ENCODE data around the gene PRKRIP1. TPM values are rescaled to one million over a fixed set of nuclear protein-coding genes. Genes with fewer than 3 reads are reported as not detected.

PRKRIP1 gene
- polyA plus RNA-seq, 3 donors = 6.6 to 27.0 (median 7.4) TPM

- Histone ChIP-seq H4K20me1 (ENCODE audit: insufficient read depth, low read length) (peaks cover 6% of the 10 kb centered on the region), H3K79me2 (ENCODE audit: insufficient read depth, low read length) (no peaks in the 10 kb centered on the region), H3K9ac (ENCODE audit: insufficient read depth, low read length, poor library complexity, severe bottlenecking) (no peak overlapping the region), H3K9me3 (replicated peaks in 1 of 2; ENCODE audit: control insufficient read depth in 1 of 2, insufficient read depth in 1 of 2, low read length in 2 of 2) (no peaks in the 10 kb centered on the region), H3K27ac (ENCODE audit: low read depth in 1 of 2, low read length in 2 of 2) (no peak overlapping the region), H2AFZ (ENCODE audit: insufficient read depth, low read depth, low read length, poor library complexity, severe bottlenecking) (no peak overlapping the region), H3K36me3 (replicated peaks in 1 of 2; ENCODE audit: control insufficient read depth in 1 of 2, insufficient read depth in 2 of 2, low read length in 2 of 2) (peaks cover 7 to 33% of the 10 kb centered on the region in 2 donors), H3K4me1 (ENCODE audit: control insufficient read depth in 1 of 2, insufficient read depth in 2 of 2, low read length in 2 of 2) (peaks cover 7% of the 10 kb centered on the region in 2 donors), H3K4me3 (replicated peaks in 1 of 3; ENCODE audit: low read depth in 2 of 3, low read length in 3 of 3) (no peak overlapping the region), H3K27me3 (ENCODE audit: control insufficient read depth in 2 of 2, insufficient read depth in 2 of 2, low read length in 2 of 2) (no peaks in the 10 kb centered on the region), H3K4me2 (replicated peaks; ENCODE audit: extremely low read depth, low read length, poor library complexity, severe bottlenecking) (no peak overlapping the region)
- Mint-ChIP-seq H3K27ac (no peak overlapping the region), H3K4me1 (peaks cover 6% of the 10 kb centered on the region), H3K4me3 (no peak overlapping the region), H3K27me3 (ENCODE audit: low read depth in 3 of 3) (peaks cover 0 to 4% (median 0%) of the 10 kb centered on the region in 3 donors), H3K36me3 (peaks cover 26 to 42% of the 10 kb centered on the region in 2 donors), H3K9me3 (no peaks in the 10 kb centered on the region)
- intact Hi-C loops (cut with micrococcal nuclease) = loop anchor here (1.0 to 10.0 kb wide), 3 partner anchors 112 to 846 kb away; no protein-coding TSS in a partner anchor
- TF ChIP-seq, protein P1, sequence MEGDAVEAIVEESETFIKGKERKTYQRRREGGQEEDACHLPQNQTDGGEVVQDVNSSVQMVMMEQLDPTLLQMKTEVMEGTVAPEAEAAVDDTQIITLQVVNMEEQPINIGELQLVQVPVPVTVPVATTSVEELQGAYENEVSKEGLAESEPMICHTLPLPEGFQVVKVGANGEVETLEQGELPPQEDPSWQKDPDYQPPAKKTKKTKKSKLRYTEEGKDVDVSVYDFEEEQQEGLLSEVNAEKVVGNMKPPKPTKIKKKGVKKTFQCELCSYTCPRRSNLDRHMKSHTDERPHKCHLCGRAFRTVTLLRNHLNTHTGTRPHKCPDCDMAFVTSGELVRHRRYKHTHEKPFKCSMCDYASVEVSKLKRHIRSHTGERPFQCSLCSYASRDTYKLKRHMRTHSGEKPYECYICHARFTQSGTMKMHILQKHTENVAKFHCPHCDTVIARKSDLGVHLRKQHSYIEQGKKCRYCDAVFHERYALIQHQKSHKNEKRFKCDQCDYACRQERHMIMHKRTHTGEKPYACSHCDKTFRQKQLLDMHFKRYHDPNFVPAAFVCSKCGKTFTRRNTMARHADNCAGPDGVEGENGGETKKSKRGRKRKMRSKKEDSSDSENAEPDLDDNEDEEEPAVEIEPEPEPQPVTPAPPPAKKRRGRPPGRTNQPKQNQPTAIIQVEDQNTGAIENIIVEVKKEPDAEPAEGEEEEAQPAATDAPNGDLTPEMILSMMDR (IDR thresholded peaks at IDR 0.05) = peak; percentile 92
- peak; percentile 60 to 71 (median 68) for DNase-seq
- WGBS (ENCODE audit: insufficient coverage) = 69% methylated on average over 6 of the region's 12 CpGs
Measured at GRCh38 chr7:102390697-102391484, 5.3 kb upstream of the PRKRIP1 start.

DNA sequence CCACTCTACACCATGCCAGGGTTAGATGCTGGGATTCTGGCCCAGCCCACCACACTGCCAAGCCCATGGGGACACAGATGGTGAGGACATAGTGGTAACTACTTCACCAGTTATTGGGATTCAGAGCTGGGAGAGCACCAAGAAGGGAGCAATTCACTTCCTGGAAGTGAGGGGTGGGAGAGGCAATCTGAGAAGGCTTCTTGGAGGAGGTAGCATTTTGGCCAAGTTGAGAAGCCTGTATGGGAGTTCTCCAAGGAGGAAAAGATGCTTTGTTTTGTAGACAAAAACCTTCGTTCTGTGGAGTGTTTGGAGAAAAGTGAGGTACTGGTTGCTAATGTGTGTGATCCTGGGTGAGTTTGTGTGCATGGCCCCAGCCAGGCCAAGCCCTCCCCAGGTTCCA lies 3.8 kb upstream of the PRKRIP1 start:
- H3K9me3 Mint-ChIP-seq = no peaks in the 10 kb centered on the region
- TF ChIP-seq, protein P1 (IDR thresholded peaks at IDR 0.05) = no peak
- intact Hi-C loops (cut with micrococcal nuclease) = loop anchor here in 1 of 2 donors (10.0 kb wide), 1 partner anchor 848 kb away; no protein-coding TSS in a partner anchor

More for the DNA sequence above, 3.8 kb upstream of the PRKRIP1 start:
- Histone ChIP-seq H3K27me3 (ENCODE audit: control insufficient read depth in 2 of 2, insufficient read depth in 2 of 2, low read length in 2 of 2) (no peaks in the 10 kb centered on the region), H3K9me3 (replicated peaks in 1 of 2; ENCODE audit: control insufficient read depth in 1 of 2, insufficient read depth in 1 of 2, low read length in 2 of 2) (no peaks in the 10 kb centered on the region), H3K79me2 (ENCODE audit: insufficient read depth, low read length) (peaks cover 11% of the 10 kb centered on the region), H2AFZ (ENCODE audit: insufficient read depth, low read depth, low read length, poor library complexity, severe bottlenecking) (no peak overlapping the region), H3K4me2 (replicated peaks; ENCODE audit: extremely low read depth, low read length, poor library complexity, severe bottlenecking) (no peak overlapping the region), H3K4me3 (replicated peaks in 1 of 3; ENCODE audit: low read depth in 2 of 3, low read length in 3 of 3) (no peak overlapping the region), H4K20me1 (ENCODE audit: insufficient read depth, low read length) (peaks cover 6% of the 10 kb centered on the region), H3K36me3 (replicated peaks in 1 of 2; ENCODE audit: control insufficient read depth in 1 of 2, insufficient read depth in 2 of 2, low read length in 2 of 2) (peaks cover 7 to 22% of the 10 kb centered on the region in 2 donors), H3K27ac (ENCODE audit: low read depth in 1 of 2, low read length in 2 of 2) (no peak overlapping the region), H3K4me1 (ENCODE audit: control insufficient read depth in 1 of 2, insufficient read depth in 2 of 2, low read length in 2 of 2) (peaks cover 16% of the 10 kb centered on the region in 2 donors), H3K9ac (ENCODE audit: insufficient read depth, low read length, poor library complexity, severe bottlenecking) (no peak overlapping the region)
- Mint-ChIP-seq H3K36me3 (peaks cover 17 to 31% of the 10 kb centered on the region in 2 donors), H3K4me1 (peaks cover 14% of the 10 kb centered on the region), H3K4me3 (no peak overlapping the region), H3K27me3 (ENCODE audit: low read depth in 3 of 3) (peaks cover 0 to 2% (median 0%) of the 10 kb centered on the region in 3 donors), H3K27ac (no peak overlapping the region)
- WGBS (ENCODE audit: insufficient coverage) = 100% methylated on average over 1 of the region's 1 CpG
- DNase-seq = no peak

All from CD14-positive monocyte (primary cell).